NCI-H460 (cell line): ENCODE results near the gene RAB34. TPM values are rescaled to one million over a fixed set of nuclear protein-coding genes. Genes with fewer than 3 reads are reported as not detected.

Experiments
- DNase-seq: peaks from one replicate; pipeline ENCODE4 v3.0.0-alpha.2; 2016; ENCODE audit warnings: low read depth; ENCODE audit errors: extremely low read depth
- small RNA-seq, 2 experiments: library from RNA; depleted of rRNA; stranded (forward); fragments of <200 nt; gene quantifications; one replicate each; pipeline ENCODE3, GENCODE V24; 2014
- total RNA-seq: library from RNA; depleted of rRNA; stranded (reverse); fragments of >200 nt; shearing (Covaris generic); gene quantifications from 2 replicates; pipeline ENCODE4 v1.2.3, GENCODE V29; 2014; rRNA removed

The RAB34 gene
- total RNA-seq, 1 experiment from 2014 or later, result 170 TPM

- no peak for DNase-seq
Observed at GRCh38 chr17:28689011-28689410, 28.7 kb downstream of the RAB34 start.

- no peak for DNase-seq
Observed at GRCh38 chr17:28688481-28688880, 29.2 kb downstream of the RAB34 start.

- DNase-seq, result no peak
Observed at GRCh38 chr17:28686296-28686695, 31.4 kb downstream of the RAB34 start.

GRCh38 chr17:28685366-28685765 lies 32.3 kb downstream of the RAB34 start:
- DNase-seq, result no peak

- DNase-seq, result peak; percentile 74
Observed at GRCh38 chr17:28684963-28685362, 32.7 kb downstream of the RAB34 start.

- no peak for DNase-seq
Observed at GRCh38 chr17:28682655-28683054, 35.0 kb downstream of the RAB34 start.

- DNase-seq, result peak; percentile 18
Observed at GRCh38 chr17:28675980-28676379, 41.7 kb downstream of the RAB34 start.

- no peak for DNase-seq
Observed at GRCh38 chr17:28675490-28675889, 42.2 kb downstream of the RAB34 start.

- no peak for DNase-seq
Observed at GRCh38 chr17:28669918-28670317, 47.8 kb downstream of the RAB34 start.

- no peak for DNase-seq
Observed at GRCh38 chr17:28667870-28668269, 49.8 kb downstream of the RAB34 start.

GRCh38 chr17:28665994-28666393 lies 51.7 kb downstream of the RAB34 start:
- no peak for DNase-seq

Small RNAs within 50 kb of the gene (small RNA-seq; reads per million reads assigned to genes)
- gene SNORD42A, result 0 reads per million in 2 experiments
- gene SNORD42B, result 0.06 to 0.10 reads per million in 2 experiments
- 0 reads per million in 2 experiments for gene SNORD4A
- gene SNORD4B, result 0 reads per million in 2 experiments

Other genes with a start within 250 kb of the RAB34 start
- not detected in 2 replicates for gene SLC13A2, start 244.2 kb downstream of the RAB34 start, total RNA-seq
- 0.17 TPM in 1 of 2 replicates, not detected in the other for gene FOXN1, start 211.5 kb downstream of the RAB34 start, total RNA-seq
- 23.6 and 24.2 TPM in 2 replicates for gene UNC119, start 165.2 kb downstream of the RAB34 start, total RNA-seq
- 48.2 and 57.7 TPM in 2 replicates for gene PIGS, start 146.3 kb downstream of the RAB34 start, total RNA-seq
- 27.9 and 37.3 TPM in 2 replicates for gene ALDOC, start 141.0 kb downstream of the RAB34 start, total RNA-seq
- gene SPAG5, start 118.8 kb downstream of the RAB34 start, total RNA-seq, result 56.3 and 56.8 TPM in 2 replicates
- gene RSKR, start 103.7 kb downstream of the RAB34 start, total RNA-seq, result 13.1 and 19.9 TPM in 2 replicates
- 109 and 134 TPM in 2 replicates for gene BLTP2, start 72.7 kb downstream of the RAB34 start, total RNA-seq
- 49.5 and 52.6 TPM in 2 replicates for gene SDF2, start 56.0 kb downstream of the RAB34 start, total RNA-seq
- gene SUPT6H, start 55.7 kb downstream of the RAB34 start, total RNA-seq, result 26.7 and 33.3 TPM in 2 replicates
- gene PROCA1, start 6.0 kb downstream of the RAB34 start, total RNA-seq, result 3.4 and 3.6 TPM in 2 replicates
- gene RPL23A, start 2.1 kb upstream of the RAB34 start, total RNA-seq, result 1,295 and 1,608 TPM in 2 replicates
- 27.9 and 32.4 TPM in 2 replicates for gene TLCD1, start 8.4 kb upstream of the RAB34 start, total RNA-seq
- 1.9 and 2.5 TPM in 2 replicates for gene NEK8, start 10.9 kb upstream of the RAB34 start, total RNA-seq
- gene TRAF4, start 26.1 kb upstream of the RAB34 start, total RNA-seq, result 79.4 and 83.4 TPM in 2 replicates
- 8.1 and 9.4 TPM in 2 replicates for gene FAM222B, start 124.9 kb upstream of the RAB34 start, total RNA-seq
- 30.9 and 43.6 TPM in 2 replicates for gene ERAL1, start 137.1 kb upstream of the RAB34 start, total RNA-seq
- 29.2 and 30.7 TPM in 2 replicates for gene FLOT2, start 179.9 kb upstream of the RAB34 start, total RNA-seq
- gene DHRS13, start 185.2 kb upstream of the RAB34 start, total RNA-seq, result 5.1 and 5.6 TPM in 2 replicates
- 13.9 and 14.7 TPM in 2 replicates for gene PHF12, start 233.7 kb upstream of the RAB34 start, total RNA-seq